SKM-1 (cell line): Measurements from ENCODE around the gene FAM3A.
"Not testable (repeated sequence)": the region's sequence is repeated elsewhere in the genome, so short reads cannot be mapped to it uniquely, and the experiment has no call there.

Experiments used
- DNase-seq: peaks from one replicate; lab custom pipeline; 2025; ENCODE audit not compliant: unreplicated experiment; lab: John Stamatoyannopoulos, UW

Gene FAM3A, protein sequence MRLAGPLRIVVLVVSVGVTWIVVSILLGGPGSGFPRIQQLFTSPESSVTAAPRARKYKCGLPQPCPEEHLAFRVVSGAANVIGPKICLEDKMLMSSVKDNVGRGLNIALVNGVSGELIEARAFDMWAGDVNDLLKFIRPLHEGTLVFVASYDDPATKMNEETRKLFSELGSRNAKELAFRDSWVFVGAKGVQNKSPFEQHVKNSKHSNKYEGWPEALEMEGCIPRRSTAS

DNA sequence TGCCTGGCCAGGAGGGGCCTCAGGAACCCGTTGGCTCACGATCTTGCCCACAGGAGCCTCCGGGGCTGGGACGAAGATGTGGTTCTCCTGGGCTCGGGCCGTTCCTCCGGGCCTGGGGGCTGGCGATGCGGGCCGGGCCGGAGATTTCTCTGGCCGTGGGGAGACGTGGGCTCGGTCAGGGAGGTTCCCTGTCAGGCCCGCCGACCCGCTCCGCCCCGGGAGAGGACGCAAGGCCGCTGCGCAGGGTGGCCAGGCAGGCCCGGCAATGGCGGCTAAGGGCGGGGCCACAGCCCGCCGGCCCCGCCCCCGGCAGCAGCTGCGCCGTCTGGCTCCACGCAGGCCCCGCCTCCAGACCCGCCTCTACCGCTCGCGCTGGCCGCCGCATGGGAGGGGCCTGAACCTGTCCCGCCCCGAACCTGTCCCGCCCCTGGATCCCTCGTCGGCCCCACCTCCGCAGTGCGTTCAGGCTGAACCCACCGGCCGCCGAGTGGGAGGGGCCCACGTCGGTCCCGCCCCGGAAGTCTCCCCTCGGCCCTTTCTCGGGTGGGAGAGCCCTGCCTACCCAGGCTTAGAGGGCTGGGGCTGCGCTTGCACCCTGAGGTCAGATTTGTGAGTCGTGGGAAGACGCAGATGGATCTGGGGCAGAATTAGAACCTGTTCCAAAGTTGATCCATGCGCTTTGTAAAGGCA, at the start of gene FAM3A:
TSS of gene FAM3A (minus strand) at position 267 of the 690 bp plus-strand sequence. CDS start 460 bp downstream, outside the sequence.
- DNase-seq: peak; percentile 48

DNA sequence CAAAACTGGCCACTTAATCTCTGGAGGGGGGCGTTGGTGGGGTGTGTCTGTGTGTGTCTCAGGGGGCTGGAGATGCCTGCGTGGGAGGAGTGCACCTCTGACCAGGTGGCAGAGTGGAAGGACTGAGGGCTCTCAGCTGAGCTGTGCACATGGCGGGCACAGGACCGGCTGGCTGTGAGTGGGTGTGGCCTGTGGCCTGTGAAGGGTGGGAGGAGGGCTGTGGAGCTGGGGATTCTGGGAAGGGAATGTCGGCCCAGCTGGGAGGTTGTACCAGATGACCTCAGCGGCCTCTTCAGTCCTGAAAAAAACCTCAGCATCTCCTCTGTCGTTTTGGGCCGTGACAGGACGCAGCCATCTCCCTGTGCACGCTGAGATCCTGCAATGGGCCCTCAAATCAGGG, 46.3 kb upstream of the FAM3A start:
- not testable (repeated sequence) for DNase-seq

DNA sequence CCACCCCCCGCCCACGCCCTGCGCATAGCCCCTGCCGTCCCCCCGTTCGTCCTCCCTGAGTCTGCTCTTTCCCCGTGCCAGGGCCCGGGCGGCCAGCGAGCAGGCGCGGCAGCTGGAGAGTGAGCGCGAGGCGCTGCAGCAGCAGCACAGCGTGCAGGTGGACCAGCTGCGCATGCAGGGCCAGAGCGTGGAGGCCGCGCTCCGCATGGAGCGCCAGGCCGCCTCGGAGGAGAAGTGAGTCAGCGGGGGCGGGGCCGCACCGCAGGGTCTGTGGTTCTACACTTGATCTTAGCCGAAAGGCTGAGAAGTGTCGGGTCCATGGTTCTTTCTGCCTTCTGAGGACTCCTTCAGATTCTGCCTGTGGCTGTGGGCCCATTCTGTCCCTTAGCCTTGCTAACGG, 44.3 kb upstream of the FAM3A start:
- not testable (repeated sequence) for DNase-seq

DNA sequence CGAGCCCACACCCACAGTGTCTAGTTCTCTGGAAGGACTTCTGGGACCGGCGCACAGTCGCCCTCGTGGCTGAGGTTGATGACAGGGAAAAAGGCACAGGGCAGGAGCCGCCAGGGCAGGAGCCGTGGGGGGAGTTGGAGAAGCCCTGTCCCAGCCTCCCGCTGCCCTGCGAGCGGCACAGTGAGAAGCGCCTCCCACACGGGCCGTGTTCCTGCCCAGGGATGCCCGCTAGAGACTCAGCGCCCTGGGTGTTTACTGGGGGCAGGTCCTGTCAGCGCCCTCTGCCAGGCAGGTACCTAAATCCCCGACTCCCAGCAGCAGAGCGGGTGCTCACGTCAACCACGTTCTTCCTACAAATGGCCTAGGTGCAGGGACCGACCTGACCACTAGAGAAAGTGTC, 42.9 kb upstream of the FAM3A start:
- DNase-seq: not testable (repeated sequence)

DNA sequence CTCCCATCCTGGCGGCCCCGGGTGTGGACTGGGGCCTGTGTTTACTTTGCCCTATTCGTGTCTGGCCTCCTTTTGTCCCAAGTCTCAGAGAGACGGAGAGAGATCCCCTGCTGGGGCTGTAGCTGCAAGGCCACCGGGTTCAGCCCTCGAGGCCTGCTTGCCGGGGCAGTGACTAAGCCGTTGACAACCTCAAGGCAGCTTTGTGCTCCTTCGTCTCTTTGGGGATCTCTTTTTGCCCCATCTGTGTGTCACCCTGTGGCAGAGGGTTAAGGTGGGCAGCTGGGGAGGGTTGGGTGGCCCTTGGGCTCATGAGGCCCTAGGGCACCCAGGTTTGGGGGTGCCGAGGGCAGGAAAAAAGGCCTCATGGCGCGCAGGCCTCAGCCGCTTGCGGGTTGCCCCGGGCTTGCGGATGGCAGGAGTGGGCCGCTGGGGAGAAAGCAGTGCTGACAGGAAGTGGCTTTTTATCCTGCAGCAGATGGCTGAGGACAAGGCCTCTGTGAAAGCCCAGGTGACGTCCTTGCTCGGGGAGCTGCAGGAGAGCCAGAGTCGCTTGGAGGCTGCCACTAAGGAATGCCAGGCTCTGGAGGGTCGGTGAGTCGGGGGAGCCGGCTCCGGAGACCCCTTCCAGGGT, 42.1 kb upstream of the FAM3A start:
- not testable (repeated sequence) for DNase-seq

DNA sequence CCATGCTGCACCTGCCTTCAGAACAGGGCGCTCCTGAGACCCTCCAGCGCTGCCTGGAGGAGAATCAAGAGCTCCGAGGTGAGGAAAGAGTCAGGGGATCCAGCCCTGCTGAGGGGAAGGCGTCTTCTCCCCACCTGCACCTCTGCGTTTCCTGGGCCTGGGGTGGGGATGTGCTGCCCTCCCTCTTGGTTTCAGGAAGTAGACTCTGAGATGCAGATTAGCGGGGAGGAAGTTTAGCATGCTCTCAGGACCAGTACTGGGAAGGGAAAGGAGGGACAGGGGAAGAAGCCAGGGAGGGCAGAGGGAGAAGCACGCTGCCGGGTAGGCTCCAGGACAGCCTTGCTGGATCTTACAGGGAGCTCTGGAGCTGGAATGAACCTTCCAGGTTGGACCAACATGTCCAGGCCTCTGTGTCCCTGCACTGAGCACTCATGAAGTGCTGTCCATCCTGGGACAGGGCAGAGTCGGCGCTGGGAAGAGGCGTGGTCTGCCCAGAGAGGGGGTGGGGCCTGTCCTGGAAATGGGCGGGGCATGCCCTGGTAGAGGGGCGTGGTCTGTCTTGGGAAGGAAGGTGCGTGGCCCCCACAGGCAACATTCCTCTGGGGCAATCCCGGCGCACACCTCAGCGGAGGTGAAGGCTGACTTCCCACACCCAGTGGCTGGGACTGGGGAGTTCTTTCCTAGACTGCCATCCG, 36.2 kb upstream of the FAM3A start:
- not testable (repeated sequence) for DNase-seq

DNA sequence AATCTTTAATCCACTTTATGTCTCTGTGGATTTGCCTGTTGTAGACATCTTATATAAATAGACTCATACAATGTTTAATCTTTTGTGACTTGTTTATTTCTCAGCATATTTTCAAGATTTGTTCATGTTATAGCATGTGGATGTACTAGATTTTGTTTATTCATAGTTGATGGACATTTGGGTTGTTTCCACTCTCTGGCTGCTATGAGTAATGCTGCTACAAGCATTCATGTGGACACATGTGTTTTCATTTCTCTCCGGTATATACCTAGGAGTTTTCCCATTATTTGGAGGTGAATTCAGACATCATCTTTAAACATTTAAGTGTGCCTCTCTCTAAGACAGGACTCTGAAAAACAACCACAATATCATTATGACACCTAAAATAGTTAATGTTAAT, 33.7 kb upstream of the FAM3A start:
- no peak for DNase-seq

DNA sequence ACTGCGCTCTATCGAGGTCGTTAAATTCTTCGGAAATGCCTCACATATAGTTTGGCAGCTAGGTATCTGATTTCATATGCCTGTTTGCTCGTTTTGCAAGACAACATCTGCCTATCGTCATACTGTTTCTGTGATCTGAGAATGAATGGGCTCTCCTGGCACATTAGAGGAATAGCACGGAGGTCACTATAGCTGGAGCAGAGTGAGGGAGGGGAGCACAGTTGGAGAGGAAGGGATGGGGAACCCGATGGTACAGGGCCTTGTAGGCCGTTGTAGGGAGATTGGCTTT, 31.9 kb upstream of the FAM3A start:
- DNase-seq: no peak

DNA sequence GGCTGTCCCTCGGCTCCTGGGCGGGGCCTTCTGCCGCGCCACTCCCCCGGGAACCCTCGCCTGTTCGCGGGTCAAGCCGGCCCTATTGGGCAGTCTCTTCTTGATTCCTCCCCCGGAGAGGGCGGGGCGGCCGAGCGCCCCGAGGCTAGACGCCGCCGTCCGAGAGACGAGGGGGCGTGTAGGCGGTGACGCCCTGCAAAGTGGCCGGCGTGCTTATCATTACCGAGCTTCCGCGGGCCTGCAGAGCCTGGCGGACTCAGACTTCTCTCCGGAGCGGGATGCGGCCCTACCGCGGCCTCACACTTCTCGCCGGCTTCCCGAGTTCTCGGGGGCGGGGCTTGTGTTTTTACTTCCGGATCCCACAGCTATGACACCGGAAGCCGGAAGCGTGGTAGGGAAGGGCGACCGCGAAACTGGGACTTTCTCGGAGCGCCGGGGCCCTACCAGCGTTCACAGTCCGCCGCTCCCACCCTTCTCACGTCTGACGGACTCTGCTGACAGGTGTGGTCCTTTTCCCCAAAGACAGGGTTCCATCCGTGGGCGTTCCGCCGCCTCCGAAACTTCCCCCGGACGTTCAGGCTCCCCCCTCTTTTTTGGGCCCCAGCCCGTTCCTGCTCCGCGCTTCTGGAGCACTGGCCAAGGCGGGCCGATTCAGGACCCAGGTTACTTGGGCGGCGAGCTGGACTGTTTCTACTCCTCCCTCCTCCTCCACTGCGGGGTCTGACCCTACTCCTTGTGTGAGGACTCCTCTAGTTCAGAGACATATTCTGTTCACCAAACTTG, 31.4 kb upstream of the FAM3A start, which contains the start of gene IKBKG:
TSS of gene IKBKG (plus strand) at position 376 of the 783 bp plus-strand sequence. CDS start 4,383 bp downstream, outside the sequence.
- DNase-seq: peak; percentile 45

DNA sequence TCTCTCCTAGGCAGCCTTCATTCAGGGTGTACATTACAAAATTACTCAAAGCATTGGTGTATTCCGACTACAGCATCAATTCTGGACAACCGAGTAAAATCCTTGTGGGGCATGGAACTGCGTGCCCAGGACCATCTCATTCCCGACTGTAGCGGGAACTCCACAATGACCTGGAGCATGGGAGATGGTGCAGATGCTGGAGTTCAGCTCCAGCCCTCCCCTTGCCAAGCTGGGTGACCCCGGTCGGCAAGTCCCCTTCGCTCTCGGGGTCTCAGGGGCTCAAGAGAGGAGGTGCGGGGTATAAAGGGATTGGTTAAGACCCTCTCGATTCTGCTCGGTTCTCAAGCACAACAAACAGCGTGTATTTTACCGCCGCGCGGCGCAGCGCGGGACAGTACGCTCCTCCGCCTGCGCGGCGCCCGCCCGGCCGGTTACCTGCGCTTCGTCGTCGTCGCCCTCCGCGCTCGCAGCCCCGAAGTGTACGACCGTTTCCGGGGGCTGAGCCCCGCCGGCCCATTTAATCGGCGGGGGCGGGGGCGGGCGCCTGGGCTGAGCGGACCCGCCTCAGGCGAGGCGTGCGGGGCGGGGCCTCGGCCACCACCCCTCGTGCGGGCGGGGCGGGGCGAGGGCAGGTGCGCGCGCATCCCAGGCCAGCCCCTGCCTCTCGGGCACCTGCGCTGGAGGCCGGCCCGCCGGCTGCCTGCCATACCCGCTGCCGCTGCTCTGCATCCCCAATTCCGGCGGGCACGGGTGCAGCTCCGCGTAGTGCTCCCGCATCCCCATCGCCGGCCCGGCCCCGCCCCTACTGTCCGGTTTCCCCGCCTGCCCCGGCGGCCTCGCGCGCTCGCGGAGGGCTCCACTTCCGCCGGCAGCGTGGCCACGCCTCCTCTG, 30.6 kb upstream of the FAM3A start, which contains the start of gene G6PD:
TSS of gene G6PD (minus strand) at position 493 of the 891 bp plus-strand sequence. CDS start 691 bp downstream, outside the sequence.
- peak; percentile 17 for DNase-seq

DNA sequence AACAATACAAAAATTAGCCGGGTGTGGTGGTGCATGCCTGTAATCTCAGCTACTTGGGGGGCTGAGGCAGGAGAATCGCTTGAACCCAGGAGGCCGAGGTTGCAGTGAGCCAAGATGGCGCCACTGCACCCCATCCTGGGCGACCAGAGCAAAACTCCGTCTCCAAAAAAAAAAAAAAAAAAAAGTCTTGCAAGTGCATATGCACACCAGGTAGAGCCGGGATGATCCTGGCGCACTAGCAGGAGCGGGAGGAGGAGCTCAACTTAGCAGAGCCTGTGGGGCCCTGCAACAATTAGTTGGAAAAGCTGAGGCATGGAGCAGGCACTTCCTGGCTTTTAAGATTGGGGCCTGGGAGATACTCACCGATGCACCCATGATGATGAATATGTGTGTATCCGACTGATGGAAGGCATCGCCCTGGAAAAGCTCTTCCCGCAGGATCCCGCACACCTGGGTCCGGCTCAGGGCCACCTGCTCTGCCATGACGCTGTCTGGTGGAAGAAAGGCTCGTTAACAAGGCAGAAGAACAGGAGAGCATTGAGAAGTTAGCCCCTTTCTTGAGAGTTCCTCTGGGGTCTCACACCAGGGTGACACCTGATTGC, 29.7 kb upstream of the FAM3A start:
- no peak for DNase-seq

DNA sequence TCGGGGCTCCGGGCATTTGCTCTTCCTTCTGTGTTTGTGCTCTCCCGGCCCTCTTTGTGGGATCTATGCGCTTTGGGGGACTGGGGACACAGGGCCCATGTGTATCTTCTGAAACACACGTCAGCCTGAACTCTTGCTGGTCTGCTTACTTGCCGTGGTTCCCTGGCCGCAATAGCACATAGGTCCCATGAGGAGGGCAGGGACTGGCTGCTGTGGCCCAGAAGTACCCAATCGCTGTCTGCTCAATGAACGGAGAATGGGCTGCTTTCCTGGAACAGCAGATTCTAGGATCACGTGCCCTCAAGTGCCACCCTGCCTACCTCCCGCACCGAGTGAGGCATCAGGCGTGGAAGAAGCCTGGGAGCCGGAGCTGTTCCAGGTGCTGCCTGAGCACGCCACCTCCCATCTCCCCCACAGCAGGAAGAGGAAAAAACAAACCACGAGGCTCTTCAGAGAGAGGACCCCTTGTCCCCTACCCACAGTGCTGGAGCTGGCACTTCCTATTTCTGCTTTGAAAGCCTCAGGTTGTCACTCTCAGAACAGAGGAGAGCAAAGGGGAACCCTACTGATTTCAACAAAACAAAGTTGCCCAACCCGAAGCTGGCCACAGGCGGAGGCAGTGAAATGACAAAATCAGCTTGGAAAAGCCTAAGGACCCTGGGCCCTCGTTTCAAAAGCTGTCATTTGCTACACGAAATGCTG, 26.8 kb upstream of the FAM3A start:
- DNase-seq: peak; percentile 62

DNA sequence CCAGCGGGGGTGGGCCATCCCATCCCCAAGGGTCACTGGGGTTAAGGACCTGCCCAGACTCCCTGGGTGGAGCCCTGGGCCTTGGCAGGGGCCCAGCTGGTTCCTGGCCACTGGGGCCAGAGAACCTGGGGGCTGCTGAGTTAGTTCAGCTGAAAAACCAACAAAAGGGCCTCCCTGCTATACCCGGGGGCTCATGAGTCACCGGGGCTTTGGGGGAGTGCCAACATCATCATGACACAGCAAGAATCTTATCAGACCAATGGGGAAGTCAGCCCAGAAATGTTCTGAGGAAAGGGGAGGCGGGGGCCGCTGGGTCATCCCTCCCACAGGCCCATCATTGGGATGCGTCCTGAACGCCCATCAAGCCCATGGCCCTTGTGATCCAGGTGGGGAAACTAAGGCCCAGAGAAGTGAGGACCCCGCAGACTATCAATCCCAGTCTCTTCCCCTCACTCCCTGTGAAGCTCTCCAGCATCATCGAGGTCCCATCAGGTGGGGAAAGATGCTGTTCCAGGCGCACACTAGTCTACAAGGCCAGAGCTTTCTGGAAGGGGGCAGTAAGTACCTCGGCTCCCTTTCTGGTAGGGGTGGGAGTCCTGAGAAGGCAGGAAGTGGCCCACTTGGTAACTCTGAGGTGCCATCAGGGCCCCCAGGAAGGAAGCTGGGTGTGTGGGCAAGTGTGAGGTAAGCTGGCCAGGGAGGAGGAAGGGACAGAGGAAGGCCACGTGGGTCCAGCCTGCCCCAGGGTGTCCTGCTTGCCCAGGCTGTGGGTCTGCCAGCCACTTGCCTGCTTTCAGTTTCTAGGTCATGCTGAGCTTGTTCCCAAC, 26.1 kb upstream of the FAM3A start:
- DNase-seq: peak; percentile 34

DNA sequence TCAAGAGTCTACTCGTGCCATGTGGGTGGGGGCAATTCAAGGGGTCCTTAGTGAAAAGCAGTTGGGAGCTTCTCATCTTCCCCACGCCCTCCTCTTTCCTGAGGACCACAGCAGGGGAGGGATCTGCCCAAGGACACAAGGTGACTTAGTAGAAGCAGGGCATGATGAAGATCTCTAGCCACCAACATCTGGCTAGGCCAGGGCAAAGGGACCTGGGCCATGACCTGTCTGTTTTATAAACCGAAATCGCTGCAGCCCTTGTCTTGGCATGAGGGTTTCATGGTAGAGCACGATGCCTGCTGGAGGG, 25.5 kb upstream of the FAM3A start:
- no peak for DNase-seq

DNA sequence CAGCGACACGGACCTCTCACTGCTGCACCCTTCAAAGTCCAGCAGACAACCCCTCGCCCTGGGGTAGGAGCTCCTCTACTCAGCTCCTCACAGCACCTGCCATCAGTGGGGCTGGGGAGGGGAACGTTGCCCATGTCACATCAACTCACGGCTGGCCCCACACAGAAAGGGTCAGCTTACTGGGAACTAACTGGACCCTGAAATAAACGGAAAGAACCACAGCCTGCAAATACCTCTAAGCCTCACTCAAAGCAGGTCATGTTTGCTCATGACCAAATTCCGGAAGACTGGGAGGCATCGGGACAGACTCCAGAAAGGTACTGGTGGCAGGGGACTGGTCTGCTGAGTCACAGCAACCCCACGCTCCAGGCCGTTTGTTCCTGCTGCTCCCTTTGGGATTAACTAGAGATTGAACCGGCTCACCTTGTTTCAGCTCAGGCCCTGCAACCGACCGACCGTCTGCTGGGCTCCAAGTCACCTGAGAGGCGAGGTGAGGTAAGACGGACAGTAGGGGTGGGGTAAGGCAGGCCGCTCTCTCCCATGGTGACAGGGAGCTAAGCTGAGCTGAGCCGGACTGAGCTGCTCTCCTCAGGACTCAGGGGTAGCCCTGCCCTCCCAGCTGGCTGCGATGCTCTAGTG, 25.0 kb upstream of the FAM3A start:
- no peak for DNase-seq

DNA sequence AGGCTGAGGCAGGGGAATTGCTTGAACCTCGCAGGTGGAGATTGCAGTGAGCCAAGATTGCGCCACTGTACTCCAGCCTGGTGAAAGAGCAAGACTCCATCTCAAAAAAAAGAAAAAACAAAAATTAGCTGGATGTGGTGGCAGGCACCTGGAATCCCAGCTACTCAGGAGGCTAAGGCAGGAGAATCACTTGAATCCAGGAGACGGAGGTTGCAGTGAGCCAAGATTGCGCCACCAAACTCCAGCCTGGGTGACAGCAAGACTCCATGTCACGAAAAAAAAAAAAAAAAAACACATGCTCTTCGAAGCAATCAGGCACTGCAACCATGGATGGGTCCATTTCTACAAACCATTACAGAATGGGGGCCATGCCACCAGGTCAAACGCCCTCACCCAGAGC, 24.3 kb upstream of the FAM3A start:
- DNase-seq: not testable (repeated sequence)

DNA sequence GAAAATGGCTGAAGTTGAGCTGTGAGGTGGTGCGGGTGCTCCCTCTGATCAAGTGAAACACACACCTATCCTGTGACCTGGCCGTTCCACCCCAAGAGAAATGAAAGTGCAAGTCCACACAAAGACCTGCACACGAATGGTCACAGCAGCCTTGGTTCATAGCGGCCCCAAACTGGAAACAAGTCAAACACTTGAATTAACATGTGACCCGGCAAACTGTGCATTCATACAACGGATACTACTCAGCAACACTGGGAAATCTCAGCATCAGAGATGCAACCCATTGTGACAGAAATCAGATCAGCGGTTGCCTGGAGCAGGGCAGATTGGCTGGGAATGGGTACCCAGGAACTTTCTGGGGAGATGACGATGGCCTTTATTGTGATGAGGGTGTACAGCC, 23.0 kb upstream of the FAM3A start:
- no peak for DNase-seq

DNA sequence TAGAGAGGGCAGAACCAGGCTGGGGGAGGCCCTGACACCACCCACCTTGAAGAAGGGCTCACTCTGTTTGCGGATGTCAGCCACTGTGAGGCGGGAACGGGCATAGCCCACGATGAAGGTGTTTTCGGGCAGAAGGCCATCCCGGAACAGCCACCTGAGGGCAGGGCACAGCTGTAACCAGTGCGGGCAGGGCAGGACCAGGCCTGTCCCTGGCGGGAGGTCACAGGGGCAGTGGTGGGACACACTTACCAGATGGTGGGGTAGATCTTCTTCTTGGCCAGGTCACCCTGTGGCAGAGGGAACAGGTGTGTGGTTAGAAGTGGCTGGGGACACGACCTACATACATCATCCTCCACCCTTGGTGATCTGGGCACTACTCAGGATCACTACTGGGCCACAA, 19.9 kb upstream of the FAM3A start:
- no peak for DNase-seq
